ENCODE results near the gene PLBD1.

PLBD1 gene

DNA sequence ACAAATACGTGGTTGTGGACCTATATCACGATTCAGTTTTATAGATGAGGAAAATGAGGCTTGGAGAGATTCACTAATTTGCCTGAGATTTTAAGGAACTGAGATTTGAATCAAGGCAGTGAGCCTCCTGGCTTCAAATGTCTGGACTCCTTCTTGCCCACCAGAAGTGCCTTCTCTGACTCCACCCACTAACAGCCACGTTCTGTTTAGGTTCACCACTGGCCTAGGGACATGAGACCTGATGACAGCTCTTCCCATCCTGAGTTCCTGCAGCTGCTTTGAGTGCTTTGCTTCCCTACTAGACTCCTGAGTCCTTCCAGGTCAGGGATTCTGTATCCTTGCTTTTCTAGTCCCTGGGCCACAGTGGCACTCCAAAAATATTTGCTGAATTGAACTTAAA, 57.1 kb downstream of the PLBD1 start:
- no peak for DNase-seq (ENCODE audit: low read depth in 2 of 3, low spot score in 2 of 3)

DNA sequence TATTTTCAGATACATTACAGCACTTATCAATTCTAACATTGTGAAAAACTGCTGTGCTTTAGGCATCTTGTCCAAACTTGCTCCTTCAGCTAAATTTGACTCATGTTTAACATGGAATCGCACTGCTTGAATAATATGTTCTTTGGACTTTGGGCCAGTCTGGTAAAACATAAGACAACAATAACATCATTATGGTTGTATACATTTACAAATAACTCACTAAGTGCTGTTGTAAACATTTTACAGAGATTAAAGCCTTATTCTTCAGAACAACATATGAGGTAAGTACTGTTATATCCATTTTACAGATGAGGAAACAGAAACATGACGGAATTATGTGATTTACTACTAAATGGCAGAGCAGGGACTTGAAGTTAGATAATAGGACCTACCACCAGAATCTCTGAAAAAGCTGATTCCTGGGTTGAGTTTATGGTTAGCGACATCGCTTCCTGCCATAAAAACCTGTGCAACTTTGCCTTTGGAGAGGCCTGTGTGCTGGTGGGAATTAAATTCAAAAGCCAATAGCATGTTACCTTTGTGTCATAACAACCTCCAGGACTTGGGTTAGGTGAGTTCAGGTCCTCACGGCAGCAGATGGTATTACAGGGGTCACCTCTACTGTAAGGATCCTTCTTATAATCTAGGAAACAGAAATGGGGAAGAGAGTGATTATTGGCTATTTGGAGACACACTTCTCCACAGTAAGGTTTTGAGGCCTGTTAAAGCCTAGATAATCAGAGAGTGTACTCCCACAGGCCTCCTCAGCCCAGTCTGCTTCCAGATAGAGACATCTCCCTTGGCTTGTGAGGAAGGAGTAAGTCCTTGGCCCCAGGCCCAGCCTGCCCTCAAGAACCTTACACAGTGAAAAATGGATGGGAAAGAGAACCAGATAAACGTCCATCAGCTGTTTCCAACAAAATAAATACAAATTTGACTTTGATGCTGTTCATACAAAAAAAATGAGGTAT, 61.8 kb downstream of the PLBD1 start:
- DNase-seq (ENCODE audit: low read depth in 2 of 3, low spot score in 2 of 3): no peak

DNA sequence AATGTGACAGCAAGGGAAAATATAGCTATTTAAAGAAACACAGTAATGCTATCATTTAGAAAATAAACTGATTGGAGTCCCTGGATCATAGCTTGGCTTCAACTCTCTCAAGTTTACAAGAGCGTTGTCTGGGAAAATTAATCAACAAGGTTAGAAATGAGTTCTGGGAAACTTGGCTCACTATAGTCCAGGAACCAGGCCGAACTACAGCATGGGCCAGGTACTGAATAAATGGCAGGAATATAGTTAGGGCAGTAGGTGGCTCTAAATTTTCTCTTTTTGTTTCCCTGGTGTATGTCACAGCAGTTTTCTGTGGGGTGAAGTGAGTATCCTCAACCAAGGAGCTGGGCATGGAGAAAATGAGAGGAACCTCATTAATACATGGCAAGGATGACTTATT, 72.4 kb downstream of the PLBD1 start:
- DNase-seq (ENCODE audit: low read depth in 2 of 3, low spot score in 2 of 3): no peak

DNA sequence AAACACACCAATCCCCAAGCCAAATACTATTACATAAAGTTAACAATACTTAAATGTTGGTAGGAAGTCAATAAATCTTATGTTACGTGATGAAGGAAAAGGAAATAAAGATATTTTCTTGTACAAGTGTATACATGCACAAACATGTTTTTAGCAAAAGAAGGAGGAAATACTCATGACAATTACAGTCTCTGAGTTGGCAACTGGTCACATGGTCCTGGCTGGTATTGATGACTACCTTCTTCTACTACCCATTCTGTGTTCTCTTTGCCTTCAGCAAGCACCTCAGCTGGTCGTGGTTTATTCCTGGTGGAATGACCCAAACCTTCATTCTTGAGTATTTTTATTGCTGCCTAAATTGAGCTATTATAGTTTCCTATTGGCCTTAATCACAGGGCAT, 84.8 kb downstream of the PLBD1 start:
- DNase-seq (ENCODE audit: low read depth in 2 of 3, low spot score in 2 of 3): no peak

DNA sequence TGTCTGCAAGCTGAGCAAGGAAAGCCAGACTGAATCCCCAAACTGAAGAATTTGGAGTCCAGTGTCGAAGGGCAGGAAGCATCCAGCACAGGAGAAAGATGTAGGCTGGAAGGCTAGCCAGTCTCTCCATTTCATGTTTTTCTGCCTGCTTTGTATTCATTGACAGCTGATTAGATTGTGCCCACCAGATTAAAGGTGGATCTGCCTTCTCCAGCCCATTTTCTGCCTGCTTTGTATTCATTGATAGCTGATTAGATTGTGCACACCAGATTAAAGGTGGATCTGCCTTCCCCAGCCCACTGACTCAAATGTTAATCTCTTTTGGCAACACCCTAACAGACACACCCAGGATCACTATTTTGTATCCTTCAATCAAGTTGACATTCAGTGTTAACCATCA, 85.3 kb downstream of the PLBD1 start:
- no peak for DNase-seq (ENCODE audit: low read depth in 2 of 3, low spot score in 2 of 3)

DNA sequence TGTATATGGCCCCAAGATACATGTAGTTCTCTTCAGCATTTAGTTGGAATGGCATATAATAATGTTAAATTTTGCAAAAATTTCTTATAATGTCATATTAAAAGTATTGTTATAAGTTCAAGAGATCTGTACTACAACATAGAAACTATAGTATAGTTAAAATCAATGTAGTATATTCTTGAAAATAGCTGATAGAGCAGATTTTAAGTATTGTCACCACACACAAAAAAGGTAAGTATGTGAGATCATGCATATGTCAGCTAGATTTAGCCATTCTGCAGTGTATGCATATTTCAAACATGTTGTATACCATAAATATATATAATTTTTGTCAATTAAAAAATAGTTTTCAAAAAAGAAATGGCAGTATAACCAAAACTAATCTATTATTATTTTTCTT, 86.5 kb downstream of the PLBD1 start:
- DNase-seq (ENCODE audit: low read depth in 2 of 3, low spot score in 2 of 3): no peak

- no peak for DNase-seq (ENCODE audit: low read depth in 2 of 3, low spot score in 2 of 3)
These were observed 88.7 kb downstream of the PLBD1 start for GRCh38 chr12:14479004-14479403.

- no peak for DNase-seq (ENCODE audit: low read depth in 2 of 3, low spot score in 2 of 3)
These were observed 93.9 kb downstream of the PLBD1 start for GRCh38 chr12:14473707-14474287.

GRCh38 chr12:14471497-14471896, 96.2 kb downstream of the PLBD1 start:
- DNase-seq (ENCODE audit: low read depth in 2 of 3, low spot score in 2 of 3): no peak

DNA sequence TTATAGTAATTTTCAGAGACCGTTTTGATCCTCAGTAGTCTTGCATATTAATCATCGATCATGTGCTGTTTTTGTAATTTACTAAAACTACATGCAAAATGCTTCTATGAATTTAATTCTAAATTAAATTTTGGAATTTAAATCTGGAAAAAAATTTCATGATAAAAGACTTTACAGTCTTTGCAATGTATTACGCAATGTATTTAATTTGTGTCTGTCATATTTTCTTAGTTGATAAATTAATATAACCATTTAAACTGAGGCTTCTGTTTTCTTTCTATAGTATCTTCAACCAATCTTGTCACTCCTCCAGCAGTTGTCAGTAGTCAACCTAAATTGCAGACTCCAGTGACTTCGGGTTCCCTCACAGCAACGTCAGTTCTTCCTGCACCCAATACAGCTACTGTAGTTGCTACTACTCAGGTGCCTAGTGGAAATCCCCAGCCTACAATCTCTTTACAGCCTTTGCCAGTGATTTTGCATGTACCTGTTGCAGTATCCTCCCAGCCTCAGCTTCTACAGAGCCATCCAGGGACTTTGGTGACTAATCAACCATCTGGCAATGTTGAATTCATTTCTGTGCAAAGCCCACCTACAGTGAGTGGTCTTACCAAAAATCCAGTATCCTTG, 107.4 kb downstream of the PLBD1 start:
- no peak for DNase-seq (ENCODE audit: low read depth in 2 of 3, low spot score in 2 of 3)

DNA sequence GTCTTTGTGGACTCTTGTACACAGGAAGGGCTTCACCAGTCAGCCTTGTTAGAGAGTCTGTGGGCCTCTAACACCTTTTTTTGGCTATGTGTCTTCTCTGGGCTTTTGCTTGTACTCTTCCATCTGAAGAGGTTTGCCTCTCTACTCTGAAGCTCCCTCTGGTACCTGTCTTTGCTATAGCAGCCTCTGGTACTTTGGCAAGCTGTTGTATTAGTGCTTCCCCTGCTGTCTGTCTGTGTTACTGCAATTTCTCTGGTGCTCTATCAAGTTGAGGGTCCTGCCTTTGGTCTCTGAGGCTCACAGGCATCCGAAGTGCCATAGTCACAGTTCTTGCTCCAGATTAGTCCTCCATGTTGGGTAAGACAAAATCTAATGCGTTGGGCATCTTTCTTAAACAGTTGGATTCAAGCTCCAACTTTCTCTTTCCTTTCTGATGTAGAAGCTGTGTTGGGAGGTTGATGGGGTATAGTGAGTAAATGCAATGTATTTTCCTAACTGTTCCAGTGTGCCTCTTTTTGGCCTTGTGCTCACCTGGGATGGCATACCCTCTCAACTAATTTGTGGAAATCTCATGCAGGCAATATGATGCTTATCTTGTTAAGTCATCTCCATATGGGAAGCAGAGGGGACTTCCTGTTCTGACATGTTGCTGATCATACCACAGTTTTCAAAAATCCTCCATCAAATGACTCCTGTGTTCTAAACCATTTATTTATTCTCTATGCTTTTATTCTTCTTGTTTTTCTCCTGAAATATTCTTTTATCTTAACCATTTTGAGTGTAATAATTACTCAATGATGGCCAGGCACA, 113.4 kb downstream of the PLBD1 start:
- DNase-seq (ENCODE audit: low read depth in 2 of 3, low spot score in 2 of 3): no peak
